ENCODE measurements around the gene CSTPP1. TPM values are rescaled to one million over a fixed set of nuclear protein-coding genes. Genes with fewer than 3 reads are reported as not detected.
A peak's percentile ranks its signal among the peaks of the same experiment; 100 is the strongest.
"Not testable (repeated sequence)": the region's sequence is repeated elsewhere in the genome, so short reads cannot be mapped to it uniquely, and the experiment has no call there.

CSTPP1 gene
- polyA plus RNA-seq, 1 donor from 2014 or later: 17.5 TPM

- Mint-ChIP-seq H3K36me3 (peaks cover 7% of the 10 kb centered on the region), H3K9me3 (no peaks in the 10 kb centered on the region), H3K27me3 (no peaks in the 10 kb centered on the region)
Observed at GRCh38 chr11:47083913-47084312, 147.4 kb downstream of the CSTPP1 start.

DNA sequence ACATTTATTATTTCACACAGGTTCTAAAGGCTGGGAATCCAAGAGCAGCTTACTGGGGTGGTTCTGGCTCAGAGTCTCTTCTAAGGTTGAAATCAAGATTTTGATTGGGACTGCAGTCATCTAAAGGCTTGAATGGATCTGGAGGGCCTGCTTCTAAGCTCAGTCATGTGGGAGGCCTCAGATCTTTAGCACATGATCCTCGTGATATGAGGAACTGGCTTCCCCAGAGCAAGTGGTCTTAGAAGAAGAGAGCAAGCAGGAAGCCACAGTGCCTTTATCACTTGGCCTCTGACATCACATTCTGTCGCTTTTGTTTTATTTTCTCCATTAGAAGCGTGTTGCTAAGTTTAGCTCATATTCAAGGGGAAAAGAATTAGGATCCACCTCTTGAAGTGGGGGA, 151.2 kb downstream of the CSTPP1 start:
- Mint-ChIP-seq H3K36me3 (peaks cover 5% of the 10 kb centered on the region), H3K27ac (no peak overlapping the region), H3K9me3 (no peaks in the 10 kb centered on the region), H3K27me3 (no peaks in the 10 kb centered on the region), H3K4me1 (no peaks in the 10 kb centered on the region), H3K4me3 (no peak overlapping the region)

More at GRCh38 chr11:47083913-47084312, 147.4 kb downstream of the CSTPP1 start:
- H3K4me3 Mint-ChIP-seq: no peak overlapping the region
- no peaks in the 10 kb centered on the region for H3K4me1 Mint-ChIP-seq
- no peak overlapping the region for H3K27ac Mint-ChIP-seq

DNA sequence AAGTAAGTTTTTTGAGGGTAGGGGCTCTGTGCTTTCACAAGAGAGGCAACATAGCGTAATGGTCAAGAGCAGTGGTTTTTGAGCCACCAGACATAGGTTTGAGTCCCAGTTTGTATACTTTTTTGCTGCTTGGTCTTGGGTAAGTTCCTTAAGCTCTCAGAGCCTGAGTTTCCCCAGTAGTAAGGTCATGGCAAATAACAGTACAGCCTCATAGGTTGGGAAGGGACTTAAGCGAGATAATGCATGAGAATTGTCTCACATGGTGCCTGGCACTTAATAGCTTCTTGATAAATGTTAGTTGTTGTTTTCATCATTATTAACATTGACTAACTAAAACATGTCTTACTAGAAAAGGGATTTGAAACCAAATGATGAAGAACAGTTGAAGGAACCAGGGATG, 157.0 kb downstream of the CSTPP1 start:
- H3K36me3 Mint-ChIP-seq: peaks cover 4% of the 10 kb centered on the region
- no peak overlapping the region for H3K27ac Mint-ChIP-seq
- no peaks in the 10 kb centered on the region for H3K9me3 Mint-ChIP-seq
- no peak overlapping the region for H3K4me3 Mint-ChIP-seq
- H3K27me3 Mint-ChIP-seq: no peaks in the 10 kb centered on the region
- no peaks in the 10 kb centered on the region for H3K4me1 Mint-ChIP-seq

DNA sequence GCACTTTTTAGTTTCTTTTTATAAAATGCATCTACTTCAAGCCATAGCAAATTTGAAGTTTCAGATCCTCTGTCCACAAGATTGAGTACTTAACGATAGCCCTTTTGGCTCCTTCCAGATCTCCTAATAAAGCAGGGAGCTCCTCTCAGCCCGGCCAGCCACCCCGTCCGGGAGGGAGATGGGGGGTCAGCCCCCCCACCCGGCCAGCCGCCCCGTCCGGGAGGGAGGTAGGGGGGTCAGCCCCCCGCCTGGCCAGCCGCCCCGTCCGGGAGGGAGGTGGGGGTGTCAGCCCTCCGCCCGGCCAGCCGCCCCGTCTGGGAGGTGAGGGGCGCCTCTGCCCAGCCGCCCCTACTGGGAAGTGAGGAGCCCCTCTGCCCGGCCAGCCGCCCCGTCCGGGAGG, 160.3 kb downstream of the CSTPP1 start:
- peak overlapping the region in 1 of 4 donors; percentile 8 for H3K4me3 Mint-ChIP-seq
- H3K27ac Mint-ChIP-seq, H3K27me3 Mint-ChIP-seq, H3K9me3 Mint-ChIP-seq, H3K36me3 Mint-ChIP-seq, H3K4me1 Mint-ChIP-seq: not testable (repeated sequence)

DNA sequence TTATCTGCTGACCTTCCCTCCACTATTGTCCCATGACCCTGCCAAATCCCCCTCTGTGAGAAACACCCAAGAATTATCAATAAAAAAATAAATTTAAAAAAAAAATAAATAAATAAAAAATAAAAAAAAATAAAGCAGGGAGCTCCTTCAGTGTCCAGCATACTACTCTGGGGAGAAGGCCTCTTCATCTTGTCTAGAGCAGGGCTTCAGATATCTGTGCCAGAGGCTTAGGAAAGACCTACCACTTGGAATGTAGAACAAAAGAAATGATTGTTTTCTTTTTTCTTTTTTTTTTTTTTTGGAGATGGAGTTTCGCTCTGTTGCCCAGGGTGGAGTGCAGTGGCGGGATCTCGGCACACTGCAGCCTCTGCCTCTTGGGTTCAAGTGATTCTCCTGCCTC, 161.7 kb downstream of the CSTPP1 start:
- H3K4me1 Mint-ChIP-seq, H3K27ac Mint-ChIP-seq, H3K9me3 Mint-ChIP-seq, H3K36me3 Mint-ChIP-seq, H3K27me3 Mint-ChIP-seq, H3K4me3 Mint-ChIP-seq: not testable (repeated sequence)

- Mint-ChIP-seq H3K27ac (no peak overlapping the region), H3K4me1 (no peaks in the 10 kb centered on the region), H3K4me3 (no peak overlapping the region), H3K36me3 (peaks cover 2% of the 10 kb centered on the region), H3K27me3 (no peaks in the 10 kb centered on the region), H3K9me3 (no peaks in the 10 kb centered on the region)
Observed at GRCh38 chr11:47099214-47099917, 162.8 kb downstream of the CSTPP1 start.

DNA sequence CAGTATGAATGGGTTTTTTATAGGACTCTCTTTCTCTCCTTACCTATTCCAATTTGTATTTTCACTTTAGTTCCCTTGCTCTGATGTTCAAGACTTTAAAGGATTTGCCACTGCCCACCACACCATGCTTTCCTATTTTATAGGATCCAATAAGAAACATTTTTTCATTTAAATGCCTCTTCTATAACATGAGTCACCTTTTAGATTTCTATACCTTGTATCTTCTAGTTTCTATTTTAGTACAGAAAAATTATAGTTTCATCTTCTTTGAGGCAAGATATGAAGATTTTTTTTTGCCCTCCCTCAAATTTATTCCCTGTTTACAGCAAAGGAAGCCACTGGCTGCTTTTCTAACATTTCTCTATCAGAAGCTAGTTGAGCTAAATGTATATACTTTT, 163.4 kb downstream of the CSTPP1 start:
- Mint-ChIP-seq H3K27ac (no peak overlapping the region), H3K27me3 (no peaks in the 10 kb centered on the region), H3K9me3 (no peaks in the 10 kb centered on the region), H3K4me1 (no peaks in the 10 kb centered on the region), H3K4me3 (no peak overlapping the region), H3K36me3 (peaks cover 2% of the 10 kb centered on the region)

- Mint-ChIP-seq H3K9me3 (no peaks in the 10 kb centered on the region), H3K4me1 (no peaks in the 10 kb centered on the region), H3K36me3 (no peaks in the 10 kb centered on the region), H3K27me3 (no peaks in the 10 kb centered on the region), H3K4me3 (no peak overlapping the region), H3K27ac (peak overlapping the region in 1 of 3 donors; percentile 19)
Observed at GRCh38 chr11:47101406-47101805, 164.8 kb downstream of the CSTPP1 start.

GRCh38 chr11:47104261-47104950, 167.8 kb downstream of the CSTPP1 start:
- Mint-ChIP-seq H3K9me3 (no peaks in the 10 kb centered on the region), H3K27ac (no peak overlapping the region), H3K36me3 (no peaks in the 10 kb centered on the region), H3K4me3 (no peak overlapping the region), H3K4me1 (peaks cover 0 to 3% (median 0%) of the 10 kb centered on the region in 3 donors), H3K27me3 (no peaks in the 10 kb centered on the region)

- no peak overlapping the region for H3K27ac Mint-ChIP-seq
- peaks cover 0 to 3% (median 3%) of the 10 kb centered on the region in 3 donors for H3K4me1 Mint-ChIP-seq
- H3K9me3 Mint-ChIP-seq: no peaks in the 10 kb centered on the region
- H3K36me3 Mint-ChIP-seq: no peaks in the 10 kb centered on the region
- no peaks in the 10 kb centered on the region for H3K27me3 Mint-ChIP-seq
- no peak overlapping the region for H3K4me3 Mint-ChIP-seq
Observed at GRCh38 chr11:47105541-47105940, 169.0 kb downstream of the CSTPP1 start.

GRCh38 chr11:47105974-47106373, 169.4 kb downstream of the CSTPP1 start:
- no peak overlapping the region for H3K27ac Mint-ChIP-seq
- no peak overlapping the region for H3K4me3 Mint-ChIP-seq
- no peaks in the 10 kb centered on the region for H3K9me3 Mint-ChIP-seq
- no peaks in the 10 kb centered on the region for H3K36me3 Mint-ChIP-seq
- peaks cover under 1 to 4% (median 3%) of the 10 kb centered on the region in 3 donors for H3K4me1 Mint-ChIP-seq
- no peaks in the 10 kb centered on the region for H3K27me3 Mint-ChIP-seq

- Mint-ChIP-seq H3K9me3 (no peaks in the 10 kb centered on the region), H3K27ac (no peak overlapping the region), H3K4me1 (peaks cover 3 to 10% (median 9%) of the 10 kb centered on the region in 3 donors), H3K36me3 (no peaks in the 10 kb centered on the region), H3K27me3 (peaks cover under 1% of the 10 kb centered on the region), H3K4me3 (peak overlapping the region in 1 of 4 donors; percentile 75)
Observed at GRCh38 chr11:47106798-47107411, 170.3 kb downstream of the CSTPP1 start.

DNA sequence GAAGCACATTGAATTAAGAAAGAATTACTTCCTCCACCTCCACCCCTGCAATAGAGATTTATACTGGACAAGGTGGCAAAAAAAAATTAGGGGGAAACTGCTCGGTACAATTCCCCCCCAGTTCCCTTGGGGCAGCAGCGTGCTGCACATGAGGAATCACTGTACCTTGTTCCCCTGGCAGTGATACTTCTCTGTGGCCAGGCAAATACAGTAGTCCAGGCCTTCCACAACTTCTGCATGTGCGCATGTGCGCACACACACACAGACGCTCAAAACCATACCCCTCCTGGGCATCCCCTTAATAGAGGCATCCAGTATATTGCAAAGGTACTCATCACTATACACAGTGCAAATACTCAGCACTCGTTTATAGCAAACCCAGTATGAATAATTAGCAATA, 171.2 kb downstream of the CSTPP1 start:
- Mint-ChIP-seq H3K9me3 (no peaks in the 10 kb centered on the region), H3K4me1 (peaks cover 3 to 10% (median 9%) of the 10 kb centered on the region in 3 donors), H3K36me3 (no peaks in the 10 kb centered on the region), H3K27ac (no peak overlapping the region), H3K27me3 (peaks cover 1% of the 10 kb centered on the region), H3K4me3 (no peak overlapping the region)

- Mint-ChIP-seq H3K27me3 (peaks cover 1% of the 10 kb centered on the region), H3K27ac (no peak overlapping the region)
Observed at GRCh38 chr11:47108214-47108613, 171.7 kb downstream of the CSTPP1 start.

GRCh38 chr11:47109051-47109726, 172.6 kb downstream of the CSTPP1 start:
- no peak overlapping the region for H3K27ac Mint-ChIP-seq

More at GRCh38 chr11:47108214-47108613, 171.7 kb downstream of the CSTPP1 start:
- H3K4me3 Mint-ChIP-seq: no peak overlapping the region
- H3K36me3 Mint-ChIP-seq: no peaks in the 10 kb centered on the region
- H3K9me3 Mint-ChIP-seq: no peaks in the 10 kb centered on the region
- peaks cover 3 to 10% (median 9%) of the 10 kb centered on the region in 3 donors for H3K4me1 Mint-ChIP-seq

More at GRCh38 chr11:47109051-47109726, 172.6 kb downstream of the CSTPP1 start:
- peaks cover 0 to 2% (median 0%) of the 10 kb centered on the region in 3 donors for H3K9me3 Mint-ChIP-seq
- H3K4me3 Mint-ChIP-seq: no peak overlapping the region
- peaks cover 1% of the 10 kb centered on the region for H3K27me3 Mint-ChIP-seq
- H3K36me3 Mint-ChIP-seq: peaks cover 1% of the 10 kb centered on the region
- peaks cover 3 to 10% (median 9%) of the 10 kb centered on the region in 3 donors for H3K4me1 Mint-ChIP-seq

All from IgD-negative memory B cell (primary cell).